Caco-2 (cell line): ENCODE measurements around the gene DGKI. TPM values are rescaled to one million over a fixed set of nuclear protein-coding genes. Genes with fewer than 3 reads are reported as not detected.

Source experiments
- BruUV-seq: library from RNA; stranded (reverse); fragments of 400-500 nt; replicated peaks from 2 replicates; lab custom pipeline; 2021; lab: Mats Ljungman, UMichigan
- CTCF ChIA-PET: fragments of 300-600 bp; sonication (Branson Sonifier 250); formaldehyde crosslinking; loops from one replicate; lab custom pipeline; 2022; ENCODE audit warnings: antibody characterized with exemption; lab: Charles Lee
- POLR2A ChIA-PET: fragments of 300-600 bp; sonication (Branson Sonifier 250); formaldehyde crosslinking; loops from one replicate; lab custom pipeline; 2022; ENCODE audit warnings: antibody characterized with exemption; lab: Charles Lee
- DNase-seq, 2 experiments: peaks; one replicate each; pipeline versions ENCODE4 v3.0.0 to v3.0.0-alpha.2; 2020 to 2022
- H3K27me3 ChIP-seq: replicated peaks from 2 replicates; pipeline ENCODE4 v1.6.0; 2011; ENCODE audit warnings: low read length; ENCODE audit not compliant: control insufficient read depth, insufficient read depth
- H3K36me3 ChIP-seq: 2 replicates; pipeline ENCODE4 v1.5.1; 2011; ENCODE audit warnings: low read length; ENCODE audit not compliant: control insufficient read depth, insufficient read depth
- H3K4me1 ChIP-seq: fragments of 250-450 bp; sonication (Bioruptor Pico); 2 replicates; pipeline ENCODE4 v1.5.1; 2020; ENCODE audit warnings: mild to moderate bottlenecking
- H3K4me3 ChIP-seq: 2 replicates; pipeline ENCODE4 v1.5.1; 2011; ENCODE audit warnings: low read depth, mild to moderate bottlenecking, control low read depth, low read length
- H3K9me3 ChIP-seq: fragments of 250-450 bp; sonication (Bioruptor Pico); 2 replicates; pipeline ENCODE4 v1.5.1; 2020; ENCODE audit warnings: mild to moderate bottlenecking, moderate library complexity
- H3K27ac Mint-ChIP-seq: one replicate; pipeline ENCODE4 v1.8.0; 2022; ENCODE audit warnings: mixed read lengths; ENCODE audit not compliant: unreplicated experiment
- H3K27me3 Mint-ChIP-seq: one replicate; pipeline ENCODE4 v1.8.0; 2022; ENCODE audit warnings: mixed read lengths; ENCODE audit not compliant: insufficient read depth, unreplicated experiment
- H3K36me3 Mint-ChIP-seq: one replicate; pipeline ENCODE4 v1.8.0; 2022; ENCODE audit warnings: mild to moderate bottlenecking, mixed read lengths; ENCODE audit not compliant: insufficient read depth, unreplicated experiment
- H3K4me1 Mint-ChIP-seq: one replicate; pipeline ENCODE4 v1.8.0; 2022; ENCODE audit warnings: low read depth, mixed read lengths; ENCODE audit not compliant: unreplicated experiment
- H3K4me3 Mint-ChIP-seq: one replicate; pipeline ENCODE4 v1.8.0; 2022; ENCODE audit warnings: mild to moderate bottlenecking, moderate library complexity, mixed read lengths; ENCODE audit not compliant: unreplicated experiment
- H3K9me3 Mint-ChIP-seq: one replicate; pipeline ENCODE4 v1.8.0; 2022; ENCODE audit warnings: mixed read lengths; ENCODE audit not compliant: unreplicated experiment
- intact Hi-C: fragments of 100-400 bp; cut with micrococcal nuclease; formaldehyde crosslinking; loops from one replicate; pipeline ENCODE4 v1.10.0; 2022; ENCODE audit not compliant: unreplicated experiment
- total RNA-seq: library from RNA; stranded (reverse); gene quantifications from 2 replicates; pipeline ENCODE4 v1.2.3, GENCODE V29; 2022
- TF ChIP-seq, protein P1 (sequence below), 2 experiments: fragments of 200-600 bp in 1 of 2; IDR thresholded peaks; 1 replicate in 1 of 2; 2 replicates in 1 of 2; pipeline versions ENCODE4 v1.5.1 to v1.8.0; 2011 to 2022; ENCODE audit warnings: antibody characterized with exemption in 1 of 2, control low read depth in 1 of 2, inconsistent platforms in 1 of 2, low read depth in 1 of 2, low read length in 1 of 2, mild to moderate bottlenecking in 1 of 2, moderate library complexity in 1 of 2; ENCODE audit not compliant: insufficient read depth in 1 of 2, severe bottlenecking in 1 of 2, unreplicated experiment in 1 of 2

The DGKI gene
- total RNA-seq, 1 experiment from 2014 or later: 0.84 TPM

DNA sequence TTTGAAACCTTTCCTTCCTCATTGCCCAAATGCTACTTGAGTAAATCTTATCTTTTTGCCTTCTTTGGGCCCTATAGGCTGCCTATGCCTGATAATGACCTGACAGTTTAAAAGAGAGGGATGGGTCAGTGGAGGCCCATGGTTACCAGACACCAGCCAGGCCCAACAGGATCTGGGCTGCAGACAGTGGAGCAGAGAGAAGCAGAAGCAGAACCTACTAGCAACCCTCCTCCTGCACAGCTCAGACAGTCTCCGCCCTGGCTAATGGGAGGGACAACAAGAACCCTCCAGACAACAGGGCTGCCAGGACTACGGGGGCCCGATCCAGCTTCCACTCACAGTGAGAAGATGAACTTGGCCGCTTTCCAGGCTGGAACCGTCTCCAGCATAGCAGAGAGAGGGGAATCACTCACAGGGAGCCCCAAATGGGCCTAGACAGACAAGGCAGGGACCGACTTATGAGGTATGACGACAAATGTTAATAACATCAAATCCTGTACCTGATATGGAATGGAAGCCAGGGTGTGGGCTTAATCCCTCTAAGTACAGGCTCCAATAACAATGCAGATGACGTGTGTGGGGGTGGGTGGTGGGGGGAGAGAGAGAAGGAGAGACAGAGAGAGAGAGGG lies 31.7 kb upstream of the DGKI start:
- Mint-ChIP-seq H3K36me3 (peaks cover 90% of the 10 kb centered on the region), H3K4me1 (peaks cover 7% of the 10 kb centered on the region)

DNA sequence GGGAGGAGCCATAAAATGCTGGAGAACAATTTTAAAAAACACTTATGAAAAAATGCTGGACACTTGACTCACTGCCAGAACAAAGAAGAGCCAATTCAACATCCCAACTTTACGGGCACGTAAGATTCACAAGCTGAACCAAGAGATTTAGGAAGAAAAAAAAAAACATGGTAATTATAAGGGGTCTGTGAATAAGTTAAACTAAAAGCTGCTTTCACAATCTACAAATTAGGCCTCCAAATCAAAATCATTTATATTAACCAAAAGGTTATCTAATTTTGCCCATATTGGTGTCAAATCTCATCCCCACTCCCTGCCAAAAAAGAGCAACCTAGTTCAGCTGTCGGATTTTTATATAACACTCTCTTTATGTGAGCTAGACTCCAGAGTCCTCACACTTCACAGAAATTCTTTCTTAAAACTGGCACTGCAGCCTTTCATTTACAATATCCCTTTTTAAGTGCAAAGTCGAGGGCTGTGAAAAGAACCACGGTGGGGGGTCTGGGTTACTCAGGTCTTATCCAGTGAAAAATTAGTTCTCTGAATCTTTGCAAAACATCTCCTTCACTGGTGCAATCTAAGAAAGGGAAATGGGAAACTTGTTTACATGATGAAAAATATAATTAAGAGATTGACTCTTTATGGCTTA lies 30.4 kb upstream of the DGKI start:
- H3K4me3 Mint-ChIP-seq: no peak overlapping the region
- peaks cover 86% of the 10 kb centered on the region for H3K36me3 Mint-ChIP-seq
- Histone ChIP-seq H3K4me1 (no peaks in the 10 kb centered on the region), H3K27me3 (no peaks in the 10 kb centered on the region; the same call in 1 of the 2 replicates), H3K4me3 (no peak overlapping the region), H3K9me3 (no peaks in the 10 kb centered on the region), H3K36me3 (peaks cover 9% of the 10 kb centered on the region)
- H3K27me3 Mint-ChIP-seq: no peaks in the 10 kb centered on the region
- no peaks in the 10 kb centered on the region for H3K9me3 Mint-ChIP-seq
- ChIA-PET CTCF (no interaction called here), POLR2A (interaction anchor here (0.6 kb wide), 1 partner anchor 906 kb away, joined by 3 read pairs; no protein-coding TSS in a partner anchor)
- H3K27ac Mint-ChIP-seq: no peak overlapping the region
- DNase-seq: no peak
- BruUV-seq: no TSS peak
- H3K4me1 Mint-ChIP-seq: peaks cover 7% of the 10 kb centered on the region
- intact Hi-C loops: no loop called here
- TF ChIP-seq, protein P1, sequence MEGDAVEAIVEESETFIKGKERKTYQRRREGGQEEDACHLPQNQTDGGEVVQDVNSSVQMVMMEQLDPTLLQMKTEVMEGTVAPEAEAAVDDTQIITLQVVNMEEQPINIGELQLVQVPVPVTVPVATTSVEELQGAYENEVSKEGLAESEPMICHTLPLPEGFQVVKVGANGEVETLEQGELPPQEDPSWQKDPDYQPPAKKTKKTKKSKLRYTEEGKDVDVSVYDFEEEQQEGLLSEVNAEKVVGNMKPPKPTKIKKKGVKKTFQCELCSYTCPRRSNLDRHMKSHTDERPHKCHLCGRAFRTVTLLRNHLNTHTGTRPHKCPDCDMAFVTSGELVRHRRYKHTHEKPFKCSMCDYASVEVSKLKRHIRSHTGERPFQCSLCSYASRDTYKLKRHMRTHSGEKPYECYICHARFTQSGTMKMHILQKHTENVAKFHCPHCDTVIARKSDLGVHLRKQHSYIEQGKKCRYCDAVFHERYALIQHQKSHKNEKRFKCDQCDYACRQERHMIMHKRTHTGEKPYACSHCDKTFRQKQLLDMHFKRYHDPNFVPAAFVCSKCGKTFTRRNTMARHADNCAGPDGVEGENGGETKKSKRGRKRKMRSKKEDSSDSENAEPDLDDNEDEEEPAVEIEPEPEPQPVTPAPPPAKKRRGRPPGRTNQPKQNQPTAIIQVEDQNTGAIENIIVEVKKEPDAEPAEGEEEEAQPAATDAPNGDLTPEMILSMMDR (IDR thresholded peaks at IDR 0.05; ENCODE audit: insufficient read depth in 1 of 2, low read depth in 1 of 2, low read length in 1 of 2, severe bottlenecking in 1 of 2, unreplicated experiment in 1 of 2): no peak

More for the DNA sequence above, 31.7 kb upstream of the DGKI start:
- H3K4me3 ChIP-seq: no peak overlapping the region
- intact Hi-C loops: no loop called here
- H3K9me3 Mint-ChIP-seq: no peaks in the 10 kb centered on the region
- H3K27me3 ChIP-seq: no peaks in the 10 kb centered on the region; the same call in 1 of the 2 replicates
- no peak overlapping the region for H3K27ac Mint-ChIP-seq
- H3K4me3 Mint-ChIP-seq: no peak overlapping the region
- no TSS peak for BruUV-seq
- DNase-seq: no peak
- no peaks in the 10 kb centered on the region for H3K27me3 Mint-ChIP-seq
- ChIA-PET POLR2A (no interaction called here), CTCF (no interaction called here)
- TF ChIP-seq, protein P1 (IDR thresholded peaks at IDR 0.05; ENCODE audit: insufficient read depth in 1 of 2, low read depth in 1 of 2, low read length in 1 of 2, severe bottlenecking in 1 of 2, unreplicated experiment in 1 of 2): no peak
- no peaks in the 10 kb centered on the region for H3K4me1 ChIP-seq
- 0 out of 2 replicates have a peak, but pooled peaks cover 3% of the 10 kb centered on the region for H3K9me3 ChIP-seq
- peaks cover 12% of the 10 kb centered on the region for H3K36me3 ChIP-seq

DNA sequence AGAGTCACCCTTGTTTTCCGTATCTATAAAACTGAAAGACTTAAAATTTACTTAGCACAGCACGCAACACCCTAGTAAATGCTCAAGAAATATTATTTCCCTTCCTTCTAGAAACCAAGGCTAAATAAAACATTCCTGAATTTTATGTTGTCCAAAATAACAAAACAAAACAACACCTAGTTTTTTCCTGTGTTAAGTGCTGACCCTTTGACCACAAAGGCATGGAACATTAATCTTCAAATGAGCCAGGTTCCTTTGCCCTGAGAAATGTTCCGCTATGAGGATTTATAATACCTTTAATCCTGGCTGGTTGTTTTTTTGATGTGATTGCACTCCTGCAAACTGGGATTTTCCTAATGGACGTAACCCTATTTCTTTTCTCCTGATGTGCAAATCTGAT lies 29.0 kb upstream of the DGKI start:
- no peak for DNase-seq
- Mint-ChIP-seq H3K4me1 (peaks cover 7% of the 10 kb centered on the region), H3K27ac (no peak overlapping the region), H3K4me3 (no peak overlapping the region), H3K9me3 (no peaks in the 10 kb centered on the region), H3K27me3 (no peaks in the 10 kb centered on the region), H3K36me3 (peaks cover 83% of the 10 kb centered on the region)
- intact Hi-C loops: no loop called here
- Histone ChIP-seq H3K27me3 (no peaks in the 10 kb centered on the region), H3K36me3 (peaks cover 7% of the 10 kb centered on the region), H3K9me3 (no peaks in the 10 kb centered on the region), H3K4me1 (no peaks in the 10 kb centered on the region), H3K4me3 (no peak overlapping the region)
- TF ChIP-seq, protein P1 (IDR thresholded peaks at IDR 0.05; ENCODE audit: insufficient read depth in 1 of 2, low read depth in 1 of 2, low read length in 1 of 2, severe bottlenecking in 1 of 2, unreplicated experiment in 1 of 2): no peak
- POLR2A ChIA-PET: no interaction called here
- TSS peak; percentile 6 for BruUV-seq
- CTCF ChIA-PET: no interaction called here
